Measurements from ENCODE around the gene CTSW.

CTSW gene

DNA sequence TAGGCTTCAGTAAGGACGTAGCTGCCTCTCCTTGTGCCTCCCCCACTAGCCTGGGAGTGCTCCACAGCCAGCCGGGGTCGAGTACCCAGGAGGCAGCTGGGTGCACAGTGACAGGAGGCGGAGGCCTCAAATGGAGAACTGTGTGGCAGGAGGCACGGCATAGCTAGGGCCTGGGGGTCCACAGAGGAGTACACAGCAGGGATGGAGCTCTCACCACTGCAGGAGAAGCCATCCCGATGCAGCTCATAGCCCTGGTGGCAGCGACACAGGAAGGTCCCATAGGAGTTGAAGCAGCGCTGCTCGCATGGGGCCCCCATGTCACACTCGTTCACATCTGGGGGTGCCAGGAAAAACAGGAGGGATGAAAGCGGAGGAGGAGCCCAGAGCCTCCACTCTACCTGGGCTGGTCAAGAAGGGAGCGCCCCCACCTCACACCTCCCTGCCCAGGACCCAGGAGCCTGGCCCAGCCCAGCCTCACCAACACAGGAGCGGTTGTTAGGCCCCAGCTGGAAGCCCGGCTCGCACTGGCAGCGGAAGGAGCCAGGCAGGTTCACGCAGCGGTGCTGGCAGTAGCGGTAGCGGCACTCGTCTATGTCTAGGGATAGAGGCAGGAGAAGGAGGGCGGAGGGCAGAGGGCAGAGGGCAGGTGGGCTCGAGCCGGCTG is 9.9 kb upstream of the CTSW start:
- TF ChIP-seq GATA2 (IDR thresholded peaks at IDR 0.05; ENCODE audit: low read depth, low read length) (no peak), GATA3 (IDR thresholded peaks at IDR 0.05; ENCODE audit: low read depth, low read length) (no peak)

GRCh38 chr11:65870307-65870658 is 9.4 kb upstream of the CTSW start:
- TF ChIP-seq GATA2 (IDR thresholded peaks at IDR 0.05; ENCODE audit: low read depth, low read length): no peak
- TF ChIP-seq GATA3 (IDR thresholded peaks at IDR 0.05; ENCODE audit: low read depth, low read length): no peak

- no peak for TF ChIP-seq GATA2 (IDR thresholded peaks at IDR 0.05; ENCODE audit: low read depth, low read length)
- no peak for TF ChIP-seq GATA3 (IDR thresholded peaks at IDR 0.05; ENCODE audit: low read depth, low read length)
These were observed 8.6 kb upstream of the CTSW start for GRCh38 chr11:65870706-65871681.

GRCh38 chr11:65871811-65872548 is 7.7 kb upstream of the CTSW start:
- no peak for TF ChIP-seq GATA2 (IDR thresholded peaks at IDR 0.05; ENCODE audit: low read depth, low read length)
- TF ChIP-seq GATA3 (IDR thresholded peaks at IDR 0.05; ENCODE audit: low read depth, low read length): no peak

- TF ChIP-seq GATA3 (IDR thresholded peaks at IDR 0.05; ENCODE audit: low read depth, low read length) (no peak), GATA2 (IDR thresholded peaks at IDR 0.05; ENCODE audit: low read depth, low read length) (no peak)
These were observed 6.9 kb upstream of the CTSW start, which contains the start of gene EFEMP2 for GRCh38 chr11:65872586-65873317. Gene EFEMP2 (minus strand): TSS chr11:65872800. CDS start chr11:65872354, 446 bp downstream.

- no peak for TF ChIP-seq GATA3 (IDR thresholded peaks at IDR 0.05; ENCODE audit: low read depth, low read length)
- TF ChIP-seq GATA2 (IDR thresholded peaks at IDR 0.05; ENCODE audit: low read depth, low read length): no peak
These were observed 6.1 kb upstream of the CTSW start for GRCh38 chr11:65873318-65874156.

GRCh38 chr11:65880027-65880426 is 390 bp downstream of the CTSW start:
- no peak for TF ChIP-seq GATA3 (IDR thresholded peaks at IDR 0.05; ENCODE audit: low read depth, low read length)
- TF ChIP-seq GATA2 (IDR thresholded peaks at IDR 0.05; ENCODE audit: low read depth, low read length): no peak

DNA sequence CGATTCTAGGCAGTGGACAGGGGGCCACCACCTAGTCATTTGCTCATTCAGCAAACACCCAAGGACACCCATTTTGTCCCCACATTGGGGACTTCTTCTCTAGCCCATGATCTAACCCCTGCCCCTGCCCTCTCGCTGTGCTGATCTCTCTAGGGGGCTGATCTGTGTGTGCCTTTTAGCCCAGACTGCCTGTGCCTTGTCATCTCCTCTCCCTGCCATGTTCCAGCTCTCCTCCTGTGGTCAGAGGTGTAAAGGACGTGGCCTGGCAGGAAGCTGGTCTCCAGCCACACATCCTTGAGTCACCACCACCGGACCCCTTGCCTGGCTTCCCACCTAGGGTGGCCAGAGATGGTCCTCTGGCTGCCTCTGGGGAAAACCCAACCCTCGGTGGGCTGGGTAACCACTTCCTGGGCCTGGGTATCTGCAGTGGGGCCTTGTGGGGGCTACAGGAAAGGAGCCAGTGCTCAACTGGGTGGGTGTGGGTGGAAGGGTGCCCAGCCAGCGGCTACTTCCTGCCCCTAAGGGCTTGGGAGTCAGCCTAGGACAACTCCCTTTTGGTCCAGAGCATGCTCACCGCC is 1.3 kb downstream of the CTSW start:
- TF ChIP-seq GATA3 (IDR thresholded peaks at IDR 0.05; ENCODE audit: low read depth, low read length) (no peak), GATA2 (IDR thresholded peaks at IDR 0.05; ENCODE audit: low read depth, low read length) (no peak)

DNA sequence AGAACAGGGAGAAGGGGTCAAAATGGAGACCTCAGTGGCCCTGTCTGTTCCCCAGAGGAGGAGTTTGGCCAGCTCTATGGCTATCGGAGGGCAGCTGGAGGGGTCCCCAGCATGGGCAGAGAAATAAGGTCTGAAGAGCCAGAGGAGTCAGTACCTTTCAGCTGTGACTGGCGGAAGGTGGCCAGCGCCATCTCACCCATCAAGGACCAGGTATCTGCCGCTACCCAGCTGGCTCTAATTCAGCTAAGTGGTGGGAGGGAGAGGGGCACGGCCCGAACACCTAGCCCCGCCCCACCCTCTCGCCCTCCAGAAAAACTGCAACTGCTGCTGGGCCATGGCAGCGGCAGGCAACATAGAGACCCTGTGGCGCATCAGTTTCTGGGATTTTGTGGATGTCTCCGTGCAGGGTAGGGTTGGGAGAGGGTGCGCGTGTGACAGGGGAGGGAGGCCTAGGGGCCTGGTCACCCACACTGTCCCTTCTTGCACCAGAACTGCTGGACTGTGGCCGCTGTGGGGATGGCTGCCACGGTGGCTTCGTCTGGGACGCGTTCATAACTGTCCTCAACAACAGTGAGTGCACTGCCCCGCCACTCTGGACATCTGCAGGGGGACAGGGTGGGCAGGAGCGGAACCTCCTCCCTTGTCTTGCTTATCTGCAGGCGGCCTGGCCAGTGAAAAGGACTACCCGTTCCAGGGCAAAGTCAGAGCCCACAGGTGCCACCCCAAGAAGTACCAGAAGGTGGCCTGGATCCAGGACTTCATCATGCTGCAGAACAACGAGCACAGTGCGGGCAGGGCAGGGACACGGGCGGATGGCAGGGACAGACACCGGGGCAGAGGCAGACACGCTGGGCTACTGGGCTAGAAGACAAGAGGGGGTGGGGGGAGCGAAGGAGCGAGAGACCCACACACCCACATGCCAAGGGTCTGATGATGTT is 2.8 kb downstream of the CTSW start:
- TF ChIP-seq GATA3 (IDR thresholded peaks at IDR 0.05; ENCODE audit: low read depth, low read length): no peak
- TF ChIP-seq GATA2 (IDR thresholded peaks at IDR 0.05; ENCODE audit: low read depth, low read length): no peak

GRCh38 chr11:65883058-65883761 is 3.6 kb downstream of the CTSW start:
- TF ChIP-seq GATA3 (IDR thresholded peaks at IDR 0.05; ENCODE audit: low read depth, low read length): no peak
- TF ChIP-seq GATA2 (IDR thresholded peaks at IDR 0.05; ENCODE audit: low read depth, low read length): no peak

Measured in SH-SY5Y (cell line).